Activated B cell treated with CpG ODN at 0.5 μM for 24 hours (primary cell): Measurements from ENCODE around the gene S100A1. TPM values are rescaled to one million over a fixed set of nuclear protein-coding genes. Genes with fewer than 3 reads are reported as not detected.

Experiments
- ATAC-seq: fragments of 200-7000 bp; cut with Tn5 transposase; one replicate; pipeline ENCODE4 v1.10.0; 2021; ENCODE audit warnings: low read depth, mild to moderate bottlenecking, moderate library complexity
- CTCF ChIA-PET: fragments of 350-600 bp; sonication (Branson Sonifier 250); formaldehyde crosslinking; loops from one replicate; lab custom pipeline; 2021; ENCODE audit warnings: antibody characterized with exemption; lab: Charles Lee
- POLR2A ChIA-PET: fragments of 350-600 bp; sonication (Branson Sonifier 250); formaldehyde crosslinking; loops from one replicate; lab custom pipeline; 2021; ENCODE audit warnings: antibody characterized with exemption; lab: Charles Lee
- DNase-seq: peaks from one replicate; pipeline ENCODE4 v3.0.0; 2022
- H3K27ac Mint-ChIP-seq: one replicate; pipeline ENCODE4 v1.8.0; 2020; ENCODE audit warnings: mixed read lengths
- H3K27me3 Mint-ChIP-seq: one replicate; pipeline ENCODE4 v1.8.0; 2021; ENCODE audit warnings: mixed read lengths
- H3K36me3 Mint-ChIP-seq: one replicate; pipeline ENCODE4 v1.8.0; 2021; ENCODE audit warnings: low read depth, mixed read lengths
- H3K4me1 Mint-ChIP-seq: one replicate; pipeline ENCODE4 v1.8.0; 2021; ENCODE audit warnings: mixed read lengths
- H3K4me3 Mint-ChIP-seq: one replicate; pipeline ENCODE4 v1.8.0; 2020; ENCODE audit warnings: mild to moderate bottlenecking, mixed read lengths
- H3K9me3 Mint-ChIP-seq: one replicate; pipeline ENCODE4 v1.8.0; 2020; ENCODE audit warnings: mixed read lengths
- CTCF ChIP-seq: fragments of 200-600 bp; IDR thresholded peaks from one replicate; pipeline ENCODE4 v1.8.0; 2022; ENCODE audit warnings: antibody characterized with exemption, mild to moderate bottlenecking
- intact Hi-C: fragments of 100-400 bp; cut with micrococcal nuclease; formaldehyde crosslinking; loops from one replicate; pipeline ENCODE4 v1.15.1; 2024
- total RNA-seq: library from RNA; stranded (reverse); gene quantifications from 2 replicates; pipeline ENCODE4 v1.2.3, GENCODE V29; 2022

The S100A1 gene
- total RNA-seq, 1 donor from 2014 or later: 0.31 TPM

- H3K27ac Mint-ChIP-seq: no peak overlapping the region
- ChIA-PET CTCF (no interaction called here), POLR2A (interaction anchor here (1.4 to 2.3 kb wide), 2 partner anchors 8 to 11 kb away, joined by 3 to 10 read pairs; no protein-coding TSS in a partner anchor)
- no peak for TF ChIP-seq CTCF
- H3K36me3 Mint-ChIP-seq: no peaks in the 10 kb centered on the region
- no peaks in the 10 kb centered on the region for H3K9me3 Mint-ChIP-seq
- intact Hi-C loops: no loop called here
- peaks cover 30% of the 10 kb centered on the region for H3K4me1 Mint-ChIP-seq
- no peaks in the 10 kb centered on the region for H3K27me3 Mint-ChIP-seq
- ATAC-seq (no peak), DNase-seq (no peak)
- no peak overlapping the region for H3K4me3 Mint-ChIP-seq
These were observed 20.9 kb upstream of the S100A1 start for GRCh38 chr1:153607381-153607780.

- TF ChIP-seq CTCF: no peak
- peaks cover 27% of the 10 kb centered on the region for H3K4me1 Mint-ChIP-seq
- H3K9me3 Mint-ChIP-seq: no peaks in the 10 kb centered on the region
- H3K27ac Mint-ChIP-seq: no peak overlapping the region
- CTCF ChIA-PET: interaction anchor here (1.0 kb wide), 1 partner anchor 97 kb away, joined by 3 read pairs; no protein-coding TSS in a partner anchor
- H3K36me3 Mint-ChIP-seq: no peaks in the 10 kb centered on the region
- H3K4me3 Mint-ChIP-seq: no peak overlapping the region
- H3K27me3 Mint-ChIP-seq: no peaks in the 10 kb centered on the region
- POLR2A ChIA-PET: interaction anchor here (1.4 to 2.3 kb wide), 2 partner anchors 9 to 10 kb away, joined by 3 to 10 read pairs; no protein-coding TSS in a partner anchor
- ATAC-seq (no peak), DNase-seq (no peak)
- intact Hi-C loops: no loop called here
These were observed 20.0 kb upstream of the S100A1 start for GRCh38 chr1:153608089-153608682.

GRCh38 chr1:153608742-153609584 lies 19.3 kb upstream of the S100A1 start:
- no peak overlapping the region for H3K27ac Mint-ChIP-seq
- CTCF ChIA-PET: interaction anchor here (1.0 kb wide), 1 partner anchor 98 kb away, joined by 3 read pairs; no protein-coding TSS in a partner anchor
- H3K4me1 Mint-ChIP-seq: peaks cover 27% of the 10 kb centered on the region

GRCh38 chr1:153609585-153609907 lies 18.7 kb upstream of the S100A1 start:
- Mint-ChIP-seq H3K4me3 (no peak overlapping the region), H3K36me3 (no peaks in the 10 kb centered on the region), H3K27me3 (no peaks in the 10 kb centered on the region), H3K9me3 (no peaks in the 10 kb centered on the region), H3K27ac (no peak overlapping the region), H3K4me1 (peaks cover 23% of the 10 kb centered on the region)
- TF ChIP-seq CTCF: no peak
- CTCF ChIA-PET: no interaction called here
- POLR2A ChIA-PET: no interaction called here
- intact Hi-C loops: no loop called here
- ATAC-seq (no peak), DNase-seq (no peak)

More at GRCh38 chr1:153608742-153609584, 19.3 kb upstream of the S100A1 start:
- POLR2A ChIA-PET: interaction anchor here (2.3 kb wide), 1 partner anchor 10 kb away, joined by 10 read pairs; no protein-coding TSS in a partner anchor
- intact Hi-C loops: no loop called here
- ATAC-seq (no peak), DNase-seq (no peak)
- Mint-ChIP-seq H3K36me3 (no peaks in the 10 kb centered on the region), H3K27me3 (no peaks in the 10 kb centered on the region), H3K4me3 (no peak overlapping the region), H3K9me3 (no peaks in the 10 kb centered on the region)
- no peak for TF ChIP-seq CTCF

- no peak for ATAC-seq
- intact Hi-C loops: no loop called here
- Mint-ChIP-seq H3K9me3 (no peaks in the 10 kb centered on the region), H3K4me1 (peaks cover 16% of the 10 kb centered on the region), H3K4me3 (no peak overlapping the region), H3K27me3 (no peaks in the 10 kb centered on the region), H3K27ac (no peak overlapping the region), H3K36me3 (no peaks in the 10 kb centered on the region)
- no peak for TF ChIP-seq CTCF
- POLR2A ChIA-PET: no interaction called here
- DNase-seq: no peak
- CTCF ChIA-PET: interaction anchor here (0.9 kb wide), 1 partner anchor 10 kb away, joined by 4 read pairs; no protein-coding TSS in a partner anchor
These were observed 17.9 kb upstream of the S100A1 start for GRCh38 chr1:153610334-153610733.
